ENCODE measurements around the gene OGFR. TPM values are rescaled to one million over a fixed set of nuclear protein-coding genes. Genes with fewer than 3 reads are reported as not detected.

OGFR gene
- polyA plus RNA-seq, 3 donors: 47.8 to 114 (median 79.3) TPM

- no peaks in the 10 kb centered on the region for H3K27me3 ChIP-seq (ENCODE audit: control insufficient read depth in 2 of 2, insufficient read depth in 2 of 2, low read length in 2 of 2)
- Mint-ChIP-seq H3K27me3 (ENCODE audit: low read depth in 3 of 3) (peaks cover 0 to 1% (median 0%) of the 10 kb centered on the region in 3 donors), H3K27ac (peak overlapping the region; percentile 85 to 99 (median 94)), H3K4me1 (peaks cover 41% of the 10 kb centered on the region), H3K4me3 (peak overlapping the region in 1 of 2 donors; percentile 13), H3K9me3 (peaks cover 0 to under 1% (median 0%) of the 10 kb centered on the region in 7 donors), H3K36me3 (peaks cover 4 to 6% of the 10 kb centered on the region in 2 donors)
- WGBS (ENCODE audit: insufficient coverage): 97% methylated on average over 19 of the region's 22 CpGs
- H3K4me2 ChIP-seq (replicated peaks; ENCODE audit: extremely low read depth, low read length, poor library complexity, severe bottlenecking): peak overlapping the region; percentile 72
- H3K27ac ChIP-seq (ENCODE audit: low read depth in 1 of 2, low read length in 2 of 2): peak overlapping the region; percentile 86 to 94
- peaks cover 0 to under 1% of the 10 kb centered on the region in 2 donors for H3K36me3 ChIP-seq (replicated peaks in 1 of 2; ENCODE audit: control insufficient read depth in 1 of 2, insufficient read depth in 2 of 2, low read length in 2 of 2)
- intact Hi-C loops (cut with micrococcal nuclease): loop anchor here (2.0 to 10.0 kb wide), 7 partner anchors 51 to 388 kb away; partner anchors contain the start of genes CABLES2 (in 1 of the 2) and DIDO1 (in 1 of the 2)
- H3K9ac ChIP-seq (ENCODE audit: insufficient read depth, low read length, poor library complexity, severe bottlenecking): no peak overlapping the region
- peaks cover 12% of the 10 kb centered on the region for H4K20me1 ChIP-seq (ENCODE audit: insufficient read depth, low read length)
- no peak for DNase-seq
- H3K79me2 ChIP-seq (ENCODE audit: insufficient read depth, low read length): peaks cover 13% of the 10 kb centered on the region
- H2AFZ ChIP-seq (ENCODE audit: insufficient read depth, low read depth, low read length, poor library complexity, severe bottlenecking): no peak overlapping the region
- peak overlapping the region in 1 of 3 experiments; percentile 61 for H3K4me3 ChIP-seq (replicated peaks in 1 of 3; ENCODE audit: low read depth in 2 of 3, low read length in 3 of 3)
- peaks cover 43 to 54% of the 10 kb centered on the region in 2 donors for H3K4me1 ChIP-seq (ENCODE audit: control insufficient read depth in 1 of 2, insufficient read depth in 2 of 2, low read length in 2 of 2)
- H3K9me3 ChIP-seq (replicated peaks in 1 of 2; ENCODE audit: control insufficient read depth in 1 of 2, insufficient read depth in 1 of 2, low read length in 2 of 2): no peaks in the 10 kb centered on the region
- TF ChIP-seq, protein P1, sequence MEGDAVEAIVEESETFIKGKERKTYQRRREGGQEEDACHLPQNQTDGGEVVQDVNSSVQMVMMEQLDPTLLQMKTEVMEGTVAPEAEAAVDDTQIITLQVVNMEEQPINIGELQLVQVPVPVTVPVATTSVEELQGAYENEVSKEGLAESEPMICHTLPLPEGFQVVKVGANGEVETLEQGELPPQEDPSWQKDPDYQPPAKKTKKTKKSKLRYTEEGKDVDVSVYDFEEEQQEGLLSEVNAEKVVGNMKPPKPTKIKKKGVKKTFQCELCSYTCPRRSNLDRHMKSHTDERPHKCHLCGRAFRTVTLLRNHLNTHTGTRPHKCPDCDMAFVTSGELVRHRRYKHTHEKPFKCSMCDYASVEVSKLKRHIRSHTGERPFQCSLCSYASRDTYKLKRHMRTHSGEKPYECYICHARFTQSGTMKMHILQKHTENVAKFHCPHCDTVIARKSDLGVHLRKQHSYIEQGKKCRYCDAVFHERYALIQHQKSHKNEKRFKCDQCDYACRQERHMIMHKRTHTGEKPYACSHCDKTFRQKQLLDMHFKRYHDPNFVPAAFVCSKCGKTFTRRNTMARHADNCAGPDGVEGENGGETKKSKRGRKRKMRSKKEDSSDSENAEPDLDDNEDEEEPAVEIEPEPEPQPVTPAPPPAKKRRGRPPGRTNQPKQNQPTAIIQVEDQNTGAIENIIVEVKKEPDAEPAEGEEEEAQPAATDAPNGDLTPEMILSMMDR (IDR thresholded peaks at IDR 0.05): no peak
Measured at GRCh38 chr20:62792940-62793756, 11.5 kb upstream of the OGFR start.

DNA sequence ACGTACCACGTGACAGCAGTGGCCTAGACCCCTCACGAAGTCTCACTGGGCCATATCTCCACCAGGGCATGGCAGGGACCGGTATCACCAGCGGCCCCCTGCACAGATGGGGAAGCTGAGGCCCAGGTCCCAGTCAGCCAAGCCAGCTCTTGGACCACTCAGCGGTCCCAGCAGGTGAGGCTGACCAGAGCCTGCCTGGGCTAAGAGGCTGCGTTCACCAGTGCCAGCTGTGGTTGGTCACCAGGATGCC lies 11.0 kb upstream of the OGFR start:
- Histone ChIP-seq H4K20me1 (ENCODE audit: insufficient read depth, low read length) (peaks cover 13% of the 10 kb centered on the region), H3K9me3 (replicated peaks in 1 of 2; ENCODE audit: control insufficient read depth in 1 of 2, insufficient read depth in 1 of 2, low read length in 2 of 2) (no peaks in the 10 kb centered on the region), H3K4me3 (replicated peaks in 1 of 3; ENCODE audit: low read depth in 2 of 3, low read length in 3 of 3) (peak overlapping the region in 2 of 3 experiments; percentile 25 to 61), H3K27ac (ENCODE audit: low read depth in 1 of 2, low read length in 2 of 2) (peak overlapping the region; percentile 86 to 94), H2AFZ (ENCODE audit: insufficient read depth, low read depth, low read length, poor library complexity, severe bottlenecking) (peak overlapping the region; percentile 61), H3K4me2 (replicated peaks; ENCODE audit: extremely low read depth, low read length, poor library complexity, severe bottlenecking) (peak overlapping the region; percentile 72), H3K4me1 (ENCODE audit: control insufficient read depth in 1 of 2, insufficient read depth in 2 of 2, low read length in 2 of 2) (peaks cover 44 to 54% of the 10 kb centered on the region in 2 donors), H3K27me3 (ENCODE audit: control insufficient read depth in 2 of 2, insufficient read depth in 2 of 2, low read length in 2 of 2) (no peaks in the 10 kb centered on the region), H3K9ac (ENCODE audit: insufficient read depth, low read length, poor library complexity, severe bottlenecking) (peak overlapping the region; percentile 63), H3K79me2 (ENCODE audit: insufficient read depth, low read length) (peaks cover 14% of the 10 kb centered on the region), H3K36me3 (replicated peaks in 1 of 2; ENCODE audit: control insufficient read depth in 1 of 2, insufficient read depth in 2 of 2, low read length in 2 of 2) (peaks cover 0 to 6% of the 10 kb centered on the region in 2 donors)
- TF ChIP-seq, protein P1 (IDR thresholded peaks at IDR 0.05): no peak
- 71% methylated on average over 7 of the region's 7 CpGs for WGBS (ENCODE audit: insufficient coverage)
- no peak for DNase-seq
- peaks cover 41% of the 10 kb centered on the region for H3K4me1 Mint-ChIP-seq
- H3K27ac Mint-ChIP-seq: peak overlapping the region; percentile 91 to 99 (median 94)
- H3K9me3 Mint-ChIP-seq: no peaks in the 10 kb centered on the region
- H3K36me3 Mint-ChIP-seq: peaks cover 7 to 11% of the 10 kb centered on the region in 2 donors
- peak overlapping the region; percentile 58 to 76 for H3K4me3 Mint-ChIP-seq
- intact Hi-C loops (cut with micrococcal nuclease): loop anchor here (2.0 to 10.0 kb wide), 7 partner anchors 51 to 389 kb away; partner anchors contain the start of genes CABLES2 (in 1 of the 2) and DIDO1 (in 1 of the 2)
- H3K27me3 Mint-ChIP-seq (ENCODE audit: low read depth in 3 of 3): peaks cover 0 to 1% (median 0%) of the 10 kb centered on the region in 3 donors
